H9 (cell line): Measurements from ENCODE around the gene VAV2. TPM values are rescaled to one million over a fixed set of nuclear protein-coding genes. Genes with fewer than 3 reads are reported as not detected.

ENCODE experiments used
- DNase-seq: peaks from one replicate; pipeline ENCODE4 v3.0.0-alpha.2; 2017
- H2AFZ ChIP-seq: one replicate; pipeline ENCODE4 v1.6.1; 2013; ENCODE audit warnings: mild to moderate bottlenecking, low read length, control low read depth, moderate library complexity
- H2AK5ac ChIP-seq: 2 replicates; pipeline ENCODE4 v1.6.1; 2013; ENCODE audit warnings: low read length, control low read depth, mixed read lengths; ENCODE audit not compliant: insufficient read length
- H2BK120ac ChIP-seq: one replicate; pipeline ENCODE4 v1.6.1; 2013; ENCODE audit warnings: low read depth, mild to moderate bottlenecking, low read length, control low read depth, inconsistent platforms; ENCODE audit not compliant: poor library complexity, severe bottlenecking
- H2BK12ac ChIP-seq: 2 replicates; pipeline ENCODE4 v1.6.1; 2013; ENCODE audit warnings: low read length, control low read depth, mixed read lengths, low read depth; ENCODE audit not compliant: insufficient read length
- H2BK15ac ChIP-seq: 2 replicates; pipeline ENCODE4 v1.6.1; 2013; ENCODE audit warnings: low read depth, low read length, control low read depth
- H2BK20ac ChIP-seq: one replicate; pipeline ENCODE4 v1.6.1; 2013; ENCODE audit warnings: low read depth, mild to moderate bottlenecking, low read length, control low read depth, inconsistent platforms; ENCODE audit not compliant: poor library complexity, severe bottlenecking
- H2BK5ac ChIP-seq: 2 replicates; pipeline ENCODE4 v1.6.1; 2013; ENCODE audit warnings: low read length, control low read depth, mixed read lengths; ENCODE audit not compliant: insufficient read length
- H3K14ac ChIP-seq: 2 replicates; pipeline ENCODE4 v1.6.1; 2013; ENCODE audit warnings: low read length, control low read depth; ENCODE audit not compliant: insufficient read depth
- H3K18ac ChIP-seq: 2 replicates; pipeline ENCODE4 v1.6.1; 2013; ENCODE audit warnings: low read depth, mild to moderate bottlenecking, mixed read lengths, low read length, control low read depth; ENCODE audit not compliant: insufficient read length
- H3K23ac ChIP-seq: 2 replicates; pipeline ENCODE4 v1.6.1; 2013; ENCODE audit warnings: low read length, control low read depth, mixed read lengths, low read depth; ENCODE audit not compliant: insufficient read length
- H3K23me2 ChIP-seq: 2 replicates; pipeline ENCODE4 v1.6.1; 2013; ENCODE audit warnings: low read depth, mild to moderate bottlenecking, mixed read lengths, low read length, control low read depth; ENCODE audit not compliant: insufficient read length, poor library complexity, severe bottlenecking
- H3K27ac ChIP-seq: 2 replicates; pipeline ENCODE4 v1.5.1; 2013; ENCODE audit warnings: low read length, control low read depth, mixed read lengths, low read depth; ENCODE audit not compliant: insufficient read length
- H3K27me3 ChIP-seq: 2 replicates; pipeline ENCODE4 v1.6.1; 2013; ENCODE audit warnings: low read length, control low read depth, inconsistent platforms; ENCODE audit not compliant: insufficient read depth
- H3K4ac ChIP-seq: 2 replicates; pipeline ENCODE4 v1.6.1; 2013; ENCODE audit warnings: low read depth, mild to moderate bottlenecking, control low read depth, inconsistent platforms, low read length, moderate library complexity
- H3K4me1 ChIP-seq: 2 replicates; pipeline ENCODE4 v1.6.1; 2013; ENCODE audit warnings: low read length, control low read depth, inconsistent platforms; ENCODE audit not compliant: insufficient read depth
- H3K4me2 ChIP-seq: 2 replicates; pipeline ENCODE4 v1.6.1; 2013; ENCODE audit warnings: low read length, control low read depth, mixed read lengths; ENCODE audit not compliant: insufficient read length, insufficient read depth
- H3K56ac ChIP-seq: 2 replicates; pipeline ENCODE4 v1.6.1; 2013; ENCODE audit warnings: low read depth, mild to moderate bottlenecking, mixed read lengths, low read length, control low read depth; ENCODE audit not compliant: insufficient read length
- H3K79me1 ChIP-seq: 2 replicates; pipeline ENCODE4 v1.6.1; 2013; ENCODE audit warnings: low read depth, mild to moderate bottlenecking, moderate library complexity, low read length, control low read depth, inconsistent platforms; ENCODE audit not compliant: insufficient read depth, poor library complexity, severe bottlenecking
- H3K79me2 ChIP-seq: 2 replicates; pipeline ENCODE4 v1.6.1; 2013; ENCODE audit warnings: low read length, control low read depth, inconsistent platforms; ENCODE audit not compliant: insufficient read depth
- H3K9ac ChIP-seq: 2 replicates; pipeline ENCODE4 v1.6.1; 2013; ENCODE audit warnings: low read length, control low read depth, mixed read lengths; ENCODE audit not compliant: insufficient read length; ENCODE audit errors: extremely low read depth
- H3K9me3 ChIP-seq: one replicate; pipeline ENCODE4 v1.6.1; 2013; ENCODE audit warnings: low read depth, low read length, inconsistent platforms; ENCODE audit not compliant: control insufficient read depth
- H3T11ph ChIP-seq: one replicate; pipeline ENCODE4 v1.6.1; 2013; ENCODE audit warnings: mild to moderate bottlenecking, low read length, control low read depth, inconsistent platforms
- H4K20me1 ChIP-seq: one replicate; pipeline ENCODE4 v1.6.1; 2013; ENCODE audit not compliant: control insufficient read depth, insufficient read length, insufficient read depth
- H4K5ac ChIP-seq: 2 replicates; pipeline ENCODE4 v1.6.1; 2013; ENCODE audit warnings: low read depth, mild to moderate bottlenecking, mixed read lengths, low read length, control low read depth; ENCODE audit not compliant: insufficient read length
- H4K8ac ChIP-seq: replicated peaks from 2 replicates; pipeline ENCODE4 v1.6.1; 2013; ENCODE audit warnings: low read length, control low read depth, mixed read lengths, low read depth; ENCODE audit not compliant: insufficient read length
- H4K91ac ChIP-seq: 2 replicates; pipeline ENCODE4 v1.6.1; 2013; ENCODE audit warnings: low read depth, mild to moderate bottlenecking, moderate library complexity, mixed read lengths, low read length, control low read depth; ENCODE audit not compliant: insufficient read length
- H3K27ac Mint-ChIP-seq, 3 experiments: 2 replicates in 2 of 3; 3 replicates in 1 of 3; pipeline ENCODE4 v1.8.0; 2020 to 2021; ENCODE audit warnings: mixed read lengths in 3 of 3, mild to moderate bottlenecking in 1 of 3, moderate library complexity in 1 of 3
- H3K27me3 Mint-ChIP-seq: 2 replicates; pipeline ENCODE4 v1.8.0; 2021; ENCODE audit warnings: low read depth, mild to moderate bottlenecking, moderate library complexity, mixed read lengths
- H3K36me3 Mint-ChIP-seq, 3 experiments: 2 replicates in 2 of 3; 3 replicates in 1 of 3; pipeline ENCODE4 v1.8.0; 2020 to 2021; ENCODE audit warnings: low read depth in 3 of 3, mixed read lengths in 3 of 3; ENCODE audit not compliant: insufficient read depth in 1 of 3
- H3K4me1 Mint-ChIP-seq, 2 experiments: 2 replicates each; pipeline ENCODE4 v1.8.0; 2020; ENCODE audit warnings: mixed read lengths in 2 of 2
- H3K4me3 Mint-ChIP-seq, 2 experiments: 2 replicates in 1 of 2; 3 replicates in 1 of 2; pipeline ENCODE4 v1.8.0; 2020 to 2021; ENCODE audit warnings: mild to moderate bottlenecking in 2 of 2, mixed read lengths in 2 of 2, moderate library complexity in 1 of 2
- H3K9me3 Mint-ChIP-seq, 2 experiments: 2 replicates in 1 of 2; 3 replicates in 1 of 2; pipeline ENCODE4 v1.8.0; 2020; ENCODE audit warnings: mild to moderate bottlenecking in 2 of 2, mixed read lengths in 2 of 2, moderate library complexity in 1 of 2
- CTCF ChIP-seq: fragments of 200-600 bp; sonication (generic); conservative IDR thresholded peaks from 3 replicates; pipeline ENCODE4 v1.8.0; 2021; ENCODE audit warnings: antibody characterized with exemption, mild to moderate bottlenecking
- WGBS: extraction: QIAGEN DNeasy Blood & Tissue Kit; methylation state at CpG from one replicate; pipeline ENCODE4 v1.1.7; 2013; ENCODE audit warnings: missing lambda C conversion rate, low lambda C conversion rate, mixed read lengths; ENCODE audit not compliant: insufficient read length; ENCODE audit errors: extremely low coverage; 5-methylcytosine and 5-hydroxymethylcytosine counted together
- total RNA-seq: library from RNA; stranded (reverse); gene quantifications from 2 replicates; pipeline ENCODE4 v1.2.1, GENCODE V29; 2021

Gene VAV2
- total RNA-seq, 1 experiment from 2014 or later: 58.7 TPM

DNA sequence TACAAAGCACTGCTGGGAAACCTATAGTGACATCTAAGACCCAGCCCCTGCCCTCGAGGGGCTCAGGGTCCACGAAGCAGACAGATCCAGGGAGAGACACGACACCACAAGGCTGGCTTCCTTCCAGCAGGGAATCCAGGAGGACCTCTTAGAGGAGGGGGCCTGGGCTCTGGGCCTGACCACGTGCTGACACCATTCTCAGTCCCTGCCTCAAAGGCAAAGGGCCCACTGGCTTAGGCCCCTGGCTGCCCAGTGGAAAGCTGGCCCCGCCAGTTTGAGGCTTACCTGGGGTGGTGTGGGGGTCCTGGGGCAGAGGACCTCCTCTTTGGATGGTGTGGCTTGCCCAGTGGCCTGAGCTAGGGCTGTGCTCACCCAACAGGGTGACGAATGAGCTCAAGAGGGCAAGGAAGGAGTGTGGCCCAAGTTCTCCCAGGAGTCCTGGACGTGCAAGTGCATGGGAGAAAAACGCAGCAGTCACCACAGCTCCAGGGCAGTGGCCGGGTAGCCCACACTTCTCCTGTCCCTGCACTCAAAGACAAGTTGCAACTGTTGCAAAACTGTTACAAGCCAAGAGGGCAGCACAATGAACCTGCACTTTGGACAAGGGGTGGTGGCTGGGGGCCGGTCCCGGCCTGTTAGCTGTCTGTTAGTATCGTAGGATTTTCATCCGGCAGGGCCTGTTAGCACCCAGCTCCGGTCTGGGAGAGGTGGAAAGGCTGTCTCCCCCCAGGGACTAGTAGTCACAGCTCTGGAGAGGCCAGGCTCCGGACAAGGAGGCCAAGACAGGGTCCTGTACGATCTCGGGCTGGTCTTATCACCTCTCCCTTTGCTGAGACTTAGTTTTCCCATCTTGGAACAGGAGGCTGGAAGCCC is 252.5 kb downstream of the VAV2 start:
- Mint-ChIP-seq H3K4me1 (peaks cover 10 to 32% of the 10 kb centered on the region in 2 experiments), H3K27me3 (peaks cover 17% of the 10 kb centered on the region), H3K9me3 (peaks cover 3% of the 10 kb centered on the region in 2 experiments; a peak in 4 of 5 replicates), H3K4me3 (no peak overlapping the region), H3K27ac (0 out of 7 replicates have a peak overlapping the region, but pooled peaks of 1 of the 3 experiments have one; percentile 22), H3K36me3 (no peaks in the 10 kb centered on the region; a peak in 1 of 7 replicates)
- Histone ChIP-seq H2BK5ac (no peak overlapping the region), H2BK15ac (no peak overlapping the region), H4K20me1 (no peaks in the 10 kb centered on the region), H3K27ac (no peak overlapping the region), H3K4ac (no peak overlapping the region), H3K9me3 (no peaks in the 10 kb centered on the region), H4K5ac (no peak overlapping the region), H3K23me2 (peaks cover 2% of the 10 kb centered on the region), H3K18ac (no peak overlapping the region), H2BK120ac (no peak overlapping the region), H2BK20ac (no peak overlapping the region), H3K23ac (no peak overlapping the region), H4K91ac (no peak overlapping the region), H3K9ac (no peak overlapping the region), H3K79me1 (no peaks in the 10 kb centered on the region), H4K8ac (no peak overlapping the region), H2AFZ (no peak overlapping the region), H2AK5ac (no peak overlapping the region), H2BK12ac (no peak overlapping the region), H3K27me3 (no peaks in the 10 kb centered on the region), H3K79me2 (no peaks in the 10 kb centered on the region), H3T11ph (no peak overlapping the region), H3K4me2 (no peak overlapping the region), H3K4me1 (peaks cover 3% of the 10 kb centered on the region; the same call in 1 of the 2 replicates), H3K56ac (no peak overlapping the region), H3K14ac (no peak overlapping the region)
- no peak for DNase-seq
- no peak for TF ChIP-seq CTCF
- WGBS: no CpG with 5 or more reads among the region's 17 CpGs
